Measurements from ENCODE around the gene SARM1.

GRCh38 chr17:28404007-28404406 lies 32.5 kb downstream of the SARM1 start:
- TF ChIP-seq CTCF (IDR thresholded peaks at IDR 0.05) (no peak), POLR2A (IDR thresholded peaks at IDR 0.05) (no peak)
